NOMO-1 treated with dmso at 0.1 percent for 144 hours (cell line): Measurements from ENCODE around the gene MATR3.
A peak's percentile ranks its signal among the peaks of the same experiment; 100 is the strongest.
"Not testable (repeated sequence)": the region's sequence is repeated elsewhere in the genome, so short reads cannot be mapped to it uniquely, and the experiment has no call there.

Experiments
- DNase-seq: peaks from one replicate; lab custom pipeline; 2025; ENCODE audit not compliant: unreplicated experiment; lab: John Stamatoyannopoulos, UW

MATR3 gene

GRCh38 chr5:139295346-139296057 lies 2.0 kb downstream of the MATR3 start:
- DNase-seq: no peak

DNA sequence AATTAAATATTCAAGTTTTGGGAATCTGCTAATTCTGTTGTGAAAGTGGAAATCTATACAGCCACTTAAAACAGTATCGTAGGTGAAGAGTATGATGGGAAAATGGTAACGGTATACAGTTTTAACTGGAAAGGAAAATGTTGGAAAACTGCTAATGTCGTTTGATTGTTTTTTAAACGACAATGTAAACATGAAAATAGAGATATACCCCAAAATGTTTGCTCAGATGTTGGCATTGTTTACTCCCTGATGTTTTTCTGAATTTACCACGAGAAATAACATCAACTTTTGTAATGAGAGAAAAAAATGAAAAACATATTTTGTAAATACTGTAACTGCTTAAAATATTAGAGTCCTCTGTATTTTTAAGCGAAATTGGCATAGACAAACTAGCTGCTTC lies 2.7 kb downstream of the MATR3 start:
- no peak for DNase-seq

- DNase-seq: no peak
Measured at GRCh38 chr5:139296862-139297326, 3.4 kb downstream of the MATR3 start.

DNA sequence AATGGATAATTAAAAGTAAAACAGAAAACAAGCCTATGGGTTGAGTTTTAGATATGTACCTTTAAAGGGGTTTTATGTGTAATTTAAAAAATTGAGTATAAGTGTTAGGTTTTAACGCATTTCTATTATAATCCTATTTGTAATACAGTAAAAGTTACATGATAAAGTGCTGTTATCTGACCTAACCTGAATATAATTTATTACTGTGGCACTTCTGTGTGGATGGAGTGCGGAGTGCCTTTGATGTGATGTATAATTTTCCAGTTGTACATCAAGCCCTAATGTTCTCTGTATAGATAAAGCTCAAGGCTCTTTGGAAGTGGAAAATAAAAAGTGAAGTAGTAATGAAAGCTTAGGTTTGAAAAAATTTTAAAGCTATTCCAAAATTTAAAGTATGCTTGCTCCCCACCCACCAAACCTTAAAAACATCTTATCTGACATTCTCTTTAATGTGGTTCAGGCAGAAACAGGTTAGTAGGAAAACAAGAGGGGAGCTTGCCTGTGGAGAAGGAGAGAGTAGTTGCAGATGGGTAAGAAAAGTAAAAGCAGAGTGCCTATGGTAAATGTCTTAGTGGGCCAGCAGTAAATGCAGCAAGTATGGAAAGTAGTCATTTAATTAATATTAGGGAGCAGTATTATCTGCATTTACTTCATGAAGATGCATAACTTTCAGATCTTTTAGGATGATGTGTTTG lies 4.0 kb downstream of the MATR3 start:
- DNase-seq: no peak

GRCh38 chr5:139298242-139298641 lies 4.7 kb downstream of the MATR3 start:
- no peak for DNase-seq

GRCh38 chr5:139299486-139299885 lies 5.9 kb downstream of the MATR3 start:
- DNase-seq: no peak

- no peak for DNase-seq
Measured at GRCh38 chr5:139301808-139302499, 8.4 kb downstream of the MATR3 start.

GRCh38 chr5:139304391-139305324 lies 11.1 kb downstream of the MATR3 start:
- no peak for DNase-seq

DNA sequence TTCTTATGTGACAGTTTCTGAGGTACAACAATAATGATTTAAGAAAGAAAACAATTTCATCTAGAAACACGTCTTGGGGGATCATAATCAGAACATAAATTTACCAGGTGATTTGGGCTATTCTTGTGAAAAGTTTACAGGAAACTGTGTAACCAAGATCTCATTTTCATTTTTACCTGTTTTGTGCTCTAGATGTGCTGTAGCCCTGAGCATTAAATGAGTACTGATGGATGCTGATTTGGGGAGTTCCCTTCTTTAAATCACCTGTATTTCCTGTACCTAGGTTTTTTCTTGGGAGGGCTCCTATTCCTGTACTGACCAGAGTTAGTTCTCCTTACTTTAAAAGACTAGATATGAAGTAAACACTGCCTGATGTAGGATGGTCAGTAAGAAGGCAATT lies 12.7 kb downstream of the MATR3 start:
- no peak for DNase-seq

DNA sequence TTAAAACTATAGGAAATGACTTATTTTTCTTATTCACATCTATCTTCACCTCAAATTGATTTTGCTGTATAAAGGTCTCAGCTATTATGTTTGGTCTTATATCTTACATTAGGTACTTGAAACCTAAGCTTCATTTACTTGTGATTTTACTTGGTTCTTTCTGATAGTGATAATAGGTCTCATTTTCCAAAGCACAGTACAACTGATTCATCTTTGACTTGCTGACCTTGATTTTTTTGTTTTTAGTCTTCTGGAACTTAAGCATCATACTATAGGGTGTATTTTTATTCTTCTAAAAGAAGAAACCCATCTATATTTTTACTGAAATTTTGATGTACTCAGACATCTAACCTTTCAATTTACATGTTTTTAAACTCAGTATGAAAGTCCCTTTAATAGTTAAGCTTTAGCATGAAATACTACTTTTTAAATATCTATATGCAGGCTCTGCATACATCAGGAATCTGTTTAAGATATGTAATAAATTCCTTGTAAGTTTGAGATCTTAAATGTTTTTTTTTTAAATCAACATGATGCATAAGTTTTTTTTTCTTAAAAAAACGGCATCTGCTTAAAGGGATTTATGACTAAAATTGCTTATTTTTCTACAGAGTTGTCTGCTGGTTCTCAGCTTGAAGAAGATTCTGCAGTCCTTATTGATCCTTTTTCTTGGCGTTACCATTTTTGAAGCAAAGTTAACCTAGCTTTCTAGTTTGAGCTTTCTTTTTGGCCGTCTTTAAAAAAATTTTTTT lies 13.3 kb downstream of the MATR3 start:
- DNase-seq: no peak

DNA sequence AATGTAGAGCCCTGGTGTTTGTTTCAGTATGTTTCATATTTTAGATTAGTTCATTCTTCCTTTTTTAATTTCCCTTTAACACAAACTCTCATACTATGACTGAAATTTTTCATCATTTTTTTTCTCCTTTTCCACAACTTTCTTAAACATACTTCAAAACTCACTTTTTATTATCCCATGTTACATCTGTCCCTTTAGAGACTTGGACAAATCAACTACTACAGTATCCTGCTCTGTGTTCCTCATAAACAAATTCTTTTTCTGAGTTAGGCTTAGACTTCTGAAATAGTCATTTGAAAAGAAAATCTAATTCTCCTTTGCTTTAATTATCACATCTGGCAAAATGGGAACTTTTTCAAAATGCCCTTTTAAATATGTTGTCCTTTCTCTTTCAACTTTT lies 15.3 kb downstream of the MATR3 start:
- DNase-seq: no peak

GRCh38 chr5:139310715-139311186 lies 17.2 kb downstream of the MATR3 start:
- not testable (repeated sequence) for DNase-seq

- DNase-seq: no peak
Measured at GRCh38 chr5:139312075-139312474, 18.5 kb downstream of the MATR3 start.

- no peak for DNase-seq
Measured at GRCh38 chr5:139314276-139314675, 20.7 kb downstream of the MATR3 start.

DNA sequence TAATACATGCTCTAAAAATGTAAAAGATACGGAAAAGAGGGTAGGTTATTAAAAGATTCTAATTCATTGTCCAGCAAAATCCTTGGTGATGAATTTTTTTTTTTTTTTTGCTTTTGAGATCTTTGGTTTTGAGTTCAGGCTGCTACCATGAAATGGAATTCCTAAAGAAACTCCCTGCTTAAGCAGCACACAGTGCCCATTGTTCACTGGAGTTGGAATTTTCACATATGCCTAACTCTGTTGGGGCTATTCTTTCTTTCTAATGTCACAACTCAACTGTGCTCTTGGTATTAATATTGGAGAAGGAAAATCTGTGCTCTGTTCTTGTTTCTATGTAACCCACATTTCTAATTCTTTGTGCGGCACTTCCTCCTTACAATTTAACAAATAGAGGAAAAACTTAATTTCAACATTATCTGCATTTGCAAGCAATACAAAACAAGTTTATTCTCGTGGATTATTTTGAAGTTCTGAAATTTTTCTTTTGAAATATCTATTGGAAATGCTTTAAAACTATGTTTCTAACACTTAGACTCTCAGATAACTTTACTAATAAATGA lies 21.6 kb downstream of the MATR3 start:
- DNase-seq: no peak

DNA sequence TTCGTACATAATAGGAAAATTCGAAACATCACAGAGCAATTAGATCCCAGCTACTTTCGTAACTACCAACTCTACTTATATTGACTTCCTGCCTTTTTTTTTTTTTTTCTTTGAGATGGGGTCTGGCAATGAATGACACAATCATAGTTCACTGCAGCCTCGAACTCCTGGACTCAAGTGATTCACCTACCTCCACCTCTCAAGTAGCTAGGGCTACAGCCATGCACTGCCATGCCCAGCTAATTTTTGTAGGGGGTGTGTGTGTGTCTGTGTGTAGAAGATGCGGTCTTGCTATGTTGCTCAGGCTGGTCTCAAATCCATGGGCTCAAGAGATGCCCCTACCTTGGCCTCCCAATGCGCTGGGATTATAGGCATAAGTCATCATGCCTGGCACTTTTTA lies 42.3 kb downstream of the MATR3 start:
- DNase-seq: no peak

DNA sequence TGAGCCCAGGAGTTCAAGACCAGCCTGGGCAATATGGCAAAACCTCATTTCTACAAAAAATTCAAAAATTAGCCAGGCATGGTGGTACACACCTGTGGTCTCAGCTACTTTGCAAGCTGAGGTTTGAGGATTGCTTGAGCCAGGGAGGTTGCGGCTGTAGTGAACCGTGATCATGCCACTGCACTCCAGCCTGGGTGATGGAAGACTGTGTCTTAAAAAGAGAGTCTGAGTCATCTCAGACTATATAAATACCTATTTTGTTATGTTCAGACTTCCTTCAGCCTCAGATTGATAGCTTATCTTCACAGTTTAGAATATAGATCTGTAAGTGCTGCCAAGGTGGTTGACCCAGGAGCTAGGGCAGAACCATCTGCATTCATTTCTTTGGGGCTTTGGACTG lies 46.5 kb downstream of the MATR3 start:
- no peak for DNase-seq

DNA sequence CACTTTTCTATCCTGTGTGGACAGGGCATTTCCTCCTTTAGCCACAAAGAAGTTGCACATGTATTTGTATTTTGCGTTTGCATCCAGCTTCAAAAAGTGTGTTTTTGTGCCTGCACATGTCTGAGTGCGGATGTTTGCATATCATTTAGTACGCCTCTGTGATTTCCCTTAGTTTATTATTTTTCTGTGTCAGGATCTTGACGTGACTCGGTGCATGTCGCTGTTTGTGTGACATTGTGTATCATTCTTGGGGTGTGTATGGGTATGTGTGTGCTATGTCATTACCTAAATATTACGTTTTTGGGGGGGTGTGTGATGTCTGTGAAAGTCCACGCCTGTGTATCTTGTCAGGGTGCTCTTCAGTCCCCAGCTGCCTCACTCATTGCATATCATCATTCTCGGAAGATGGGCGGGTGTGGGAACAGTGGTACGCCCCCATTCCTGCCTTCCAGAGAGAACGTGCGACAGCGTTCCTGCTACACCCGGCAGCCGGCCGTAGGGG lies 47.7 kb downstream of the MATR3 start:
- DNase-seq: no peak

- peak; percentile 99 for DNase-seq
Measured at GRCh38 chr5:139341689-139342422, 48.3 kb downstream of the MATR3 start, which contains the start of gene PAIP2. Gene PAIP2 (plus strand): TSS chr5:139341854. CDS start chr5:139363785, 21,931 bp downstream.
